Stomach smooth muscle (tissue), 2 donors: ENCODE measurements around the gene ST6GAL1.
"Not testable (repeated sequence)": the region's sequence is repeated elsewhere in the genome, so short reads cannot be mapped to it uniquely, and the experiment has no call there.

ENCODE experiments used
- H3K27ac ChIP-seq: one replicate; pipeline ENCODE4 v1.7.0; 2013; ENCODE audit warnings: mild to moderate bottlenecking, low read length, inconsistent platforms
- H3K27me3 ChIP-seq, 2 donors: one replicate each; pipeline ENCODE4 v1.7.0; 2013; ENCODE audit warnings: low read length in 2 of 2; ENCODE audit not compliant: insufficient read depth in 2 of 2, control insufficient read depth in 1 of 2
- H3K36me3 ChIP-seq, 2 donors: one replicate each; pipeline ENCODE4 v1.7.0; 2013; ENCODE audit warnings: low read length in 2 of 2; ENCODE audit not compliant: control insufficient read depth in 2 of 2, insufficient read depth in 2 of 2
- H3K4me1 ChIP-seq: one replicate; pipeline ENCODE4 v1.7.0; 2013; ENCODE audit warnings: low read length; ENCODE audit not compliant: control insufficient read depth, insufficient read depth
- H3K4me3 ChIP-seq, 2 donors: one replicate each; pipeline ENCODE4 v1.7.0; 2013; ENCODE audit warnings: low read length in 2 of 2
- H3K9ac ChIP-seq, 2 donors: one replicate each; pipeline ENCODE4 v1.7.0; 2013; ENCODE audit warnings: low read length in 2 of 2, mild to moderate bottlenecking in 1 of 2
- H3K9me3 ChIP-seq, 2 donors: one replicate each; pipeline ENCODE4 v1.7.0; 2013; ENCODE audit warnings: low read length in 2 of 2; ENCODE audit not compliant: control insufficient read depth in 2 of 2
- donor health status: healthy.
- donor health status: Pancreatic carcinoma.

The ST6GAL1 gene

DNA sequence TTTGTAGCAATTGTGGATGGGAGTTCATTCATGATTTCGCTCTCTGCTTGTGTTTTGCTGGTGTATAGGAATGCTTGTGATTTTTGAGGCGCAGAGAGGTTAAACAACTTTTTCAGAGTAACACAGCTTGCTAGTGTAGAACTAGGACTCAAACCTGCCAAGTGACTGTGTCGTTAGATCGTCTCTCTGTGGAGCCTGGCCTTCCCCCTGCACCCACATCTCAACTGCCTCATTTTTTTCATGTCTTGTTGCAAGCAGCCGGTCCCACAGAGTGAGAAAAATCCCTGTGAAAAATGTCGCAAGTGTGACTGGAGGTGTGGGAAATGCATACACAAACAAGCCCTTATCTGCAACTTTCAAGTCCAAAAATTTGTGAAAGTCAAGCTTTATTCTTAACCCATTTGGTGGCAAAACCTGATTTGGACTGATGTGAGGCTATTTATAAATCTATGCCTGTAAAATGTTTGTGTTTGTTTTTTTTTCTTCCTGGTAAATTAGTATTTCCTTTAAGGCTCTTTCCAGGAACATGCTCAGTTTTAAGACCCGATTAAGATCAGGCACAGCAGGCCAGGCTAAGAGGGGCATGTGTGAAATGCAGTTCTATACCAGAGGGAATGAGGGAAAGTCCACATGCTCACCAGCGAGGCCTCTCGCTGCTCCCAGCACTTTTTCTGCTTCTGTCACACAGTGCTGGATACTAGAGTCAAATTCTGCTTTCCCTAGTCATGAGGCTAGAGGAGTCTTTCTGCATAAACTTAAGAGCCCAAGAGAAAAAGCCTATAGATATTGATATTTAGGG, 25.8 kb downstream of the ST6GAL1 start:
- Histone ChIP-seq H3K27me3 (no peaks in the 10 kb centered on the region), H3K4me3 (no peak overlapping the region), H3K27ac (no peak overlapping the region), H3K36me3 (no peaks in the 10 kb centered on the region), H3K4me1 (no peaks in the 10 kb centered on the region), H3K9ac (no peak overlapping the region), H3K9me3 (no peaks in the 10 kb centered on the region)

DNA sequence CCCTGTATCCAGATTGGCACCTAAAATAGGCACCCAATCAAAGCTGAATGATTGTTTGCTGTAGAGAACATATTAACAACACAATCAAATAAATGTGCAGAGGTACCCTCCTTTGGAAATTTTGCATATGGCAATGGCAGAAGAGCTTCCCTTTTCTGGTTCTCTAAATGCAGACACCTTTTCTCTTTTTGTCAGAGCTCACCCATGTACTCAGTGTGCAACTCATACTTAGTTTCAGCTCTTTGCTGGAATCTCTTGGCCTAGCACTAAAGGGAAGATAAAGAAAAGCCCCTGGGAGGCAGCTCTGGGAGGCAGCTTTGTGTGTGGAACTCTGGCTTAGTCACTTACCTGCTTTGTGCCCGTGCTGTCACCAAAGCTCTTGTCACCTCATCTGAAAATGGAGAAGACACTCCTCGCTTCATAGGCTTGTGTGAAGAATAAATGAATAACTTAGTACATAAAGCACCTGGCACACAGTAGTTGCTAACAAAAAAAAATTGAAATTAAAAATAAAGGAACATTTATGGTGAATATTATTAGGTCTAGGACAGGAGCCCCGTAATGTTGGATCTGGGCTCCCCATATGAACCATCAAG, 28.8 kb downstream of the ST6GAL1 start:
- H3K27me3 ChIP-seq: no peaks in the 10 kb centered on the region
- no peak overlapping the region for H3K27ac ChIP-seq
- no peak overlapping the region for H3K4me3 ChIP-seq
- no peaks in the 10 kb centered on the region for H3K4me1 ChIP-seq
- no peaks in the 10 kb centered on the region for H3K9me3 ChIP-seq
- no peaks in the 10 kb centered on the region for H3K36me3 ChIP-seq
- H3K9ac ChIP-seq: no peak overlapping the region

DNA sequence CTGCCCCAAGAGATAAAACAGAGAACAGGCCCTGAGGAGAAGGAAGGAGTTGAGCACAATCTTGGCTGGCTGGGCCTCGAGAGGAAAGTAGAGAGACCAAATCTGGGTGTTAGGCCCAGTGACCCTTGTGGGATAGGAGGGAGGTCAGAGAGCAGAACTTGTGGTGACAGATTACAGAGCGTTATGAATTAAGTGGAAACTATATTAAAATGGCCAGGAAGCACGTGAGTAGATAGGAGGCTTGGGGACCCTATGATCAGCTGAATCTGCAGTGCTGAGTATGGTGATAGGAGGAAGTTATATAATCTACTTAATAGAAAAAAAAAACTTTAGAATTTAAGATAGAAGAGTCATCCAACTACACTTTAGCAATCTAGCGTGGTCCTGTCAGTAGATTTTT, 30.0 kb downstream of the ST6GAL1 start:
- Histone ChIP-seq H3K4me3 (no peak overlapping the region), H3K9ac (no peak overlapping the region), H3K36me3 (no peaks in the 10 kb centered on the region), H3K27ac (no peak overlapping the region), H3K9me3 (no peaks in the 10 kb centered on the region), H3K4me1 (no peaks in the 10 kb centered on the region), H3K27me3 (no peaks in the 10 kb centered on the region)

GRCh38 chr3:186962445-186962844, 32.1 kb downstream of the ST6GAL1 start:
- H3K27ac ChIP-seq: no peak overlapping the region
- peaks cover under 1% of the 10 kb centered on the region for H3K4me1 ChIP-seq
- H3K9ac ChIP-seq: no peak overlapping the region
- H3K27me3 ChIP-seq: no peaks in the 10 kb centered on the region
- no peak overlapping the region for H3K4me3 ChIP-seq
- no peaks in the 10 kb centered on the region for H3K36me3 ChIP-seq
- H3K9me3 ChIP-seq: no peaks in the 10 kb centered on the region

GRCh38 chr3:186963636-186964035, 33.3 kb downstream of the ST6GAL1 start:
- Histone ChIP-seq H3K9ac (no peak overlapping the region), H3K27ac (no peak overlapping the region), H3K36me3 (no peaks in the 10 kb centered on the region), H3K4me1 (peaks cover 2% of the 10 kb centered on the region), H3K27me3 (no peaks in the 10 kb centered on the region), H3K9me3 (no peaks in the 10 kb centered on the region), H3K4me3 (no peak overlapping the region)

- no peak overlapping the region for H3K4me3 ChIP-seq
- H3K27ac ChIP-seq: no peak overlapping the region
- peaks cover 2% of the 10 kb centered on the region for H3K4me1 ChIP-seq
- H3K27me3 ChIP-seq: no peaks in the 10 kb centered on the region
- H3K9ac ChIP-seq: no peak overlapping the region
- H3K9me3 ChIP-seq: no peaks in the 10 kb centered on the region
- no peaks in the 10 kb centered on the region for H3K36me3 ChIP-seq
Measured at GRCh38 chr3:186964071-186964470, 33.7 kb downstream of the ST6GAL1 start.

DNA sequence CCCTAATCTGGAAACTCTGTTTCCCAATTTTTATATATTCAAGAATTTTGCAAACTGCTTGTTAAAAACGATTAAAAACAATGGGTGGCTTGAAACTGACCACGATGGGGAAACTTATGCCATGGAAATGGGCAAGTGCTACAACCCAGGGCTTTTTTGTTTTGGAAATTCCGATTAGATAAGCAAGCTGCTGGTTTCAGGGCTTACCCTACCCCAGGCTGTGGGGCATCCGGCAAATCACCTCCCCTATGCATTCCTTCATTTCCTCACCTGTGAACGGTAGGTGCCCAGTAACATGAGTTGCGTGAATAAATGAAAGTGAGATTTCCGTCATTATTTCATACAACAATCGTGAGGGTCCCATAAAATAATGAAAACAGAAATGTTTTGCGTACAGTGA, 34.3 kb downstream of the ST6GAL1 start:
- Histone ChIP-seq H3K9me3 (no peaks in the 10 kb centered on the region), H3K27me3 (no peaks in the 10 kb centered on the region), H3K4me1 (peaks cover 2% of the 10 kb centered on the region), H3K36me3 (no peaks in the 10 kb centered on the region), H3K4me3 (no peak overlapping the region), H3K9ac (no peak overlapping the region), H3K27ac (no peak overlapping the region)

GRCh38 chr3:186965141-186965879, 35.0 kb downstream of the ST6GAL1 start:
- H3K9me3 ChIP-seq: no peaks in the 10 kb centered on the region
- H3K27ac ChIP-seq: no peak overlapping the region
- H3K9ac ChIP-seq: no peak overlapping the region
- no peaks in the 10 kb centered on the region for H3K36me3 ChIP-seq
- peaks cover 2% of the 10 kb centered on the region for H3K4me1 ChIP-seq
- no peak overlapping the region for H3K4me3 ChIP-seq
- no peaks in the 10 kb centered on the region for H3K27me3 ChIP-seq

DNA sequence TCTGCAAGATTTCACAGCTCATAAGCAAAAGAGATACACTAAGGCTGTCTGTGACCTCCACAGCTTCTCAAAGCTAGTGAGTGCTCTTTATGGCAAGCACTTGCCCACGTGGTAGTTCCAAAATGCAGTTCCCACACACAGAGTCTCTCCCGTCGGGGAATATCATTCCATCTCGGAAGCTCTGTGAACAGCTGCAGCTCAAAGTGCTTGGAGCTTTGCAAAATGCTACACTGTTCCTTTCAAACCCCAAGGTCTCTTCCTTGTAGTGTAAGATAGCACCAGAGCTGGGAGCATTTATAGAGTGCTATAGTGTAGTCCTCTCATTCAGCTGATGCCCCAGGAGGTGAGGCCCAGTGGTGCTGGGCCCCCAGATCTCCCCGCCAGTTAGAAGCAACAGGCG, 36.1 kb downstream of the ST6GAL1 start:
- no peaks in the 10 kb centered on the region for H3K9me3 ChIP-seq
- no peak overlapping the region for H3K9ac ChIP-seq
- H3K27ac ChIP-seq: no peak overlapping the region
- no peaks in the 10 kb centered on the region for H3K27me3 ChIP-seq
- H3K4me1 ChIP-seq: peaks cover 2% of the 10 kb centered on the region
- no peak overlapping the region for H3K4me3 ChIP-seq
- H3K36me3 ChIP-seq: no peaks in the 10 kb centered on the region

DNA sequence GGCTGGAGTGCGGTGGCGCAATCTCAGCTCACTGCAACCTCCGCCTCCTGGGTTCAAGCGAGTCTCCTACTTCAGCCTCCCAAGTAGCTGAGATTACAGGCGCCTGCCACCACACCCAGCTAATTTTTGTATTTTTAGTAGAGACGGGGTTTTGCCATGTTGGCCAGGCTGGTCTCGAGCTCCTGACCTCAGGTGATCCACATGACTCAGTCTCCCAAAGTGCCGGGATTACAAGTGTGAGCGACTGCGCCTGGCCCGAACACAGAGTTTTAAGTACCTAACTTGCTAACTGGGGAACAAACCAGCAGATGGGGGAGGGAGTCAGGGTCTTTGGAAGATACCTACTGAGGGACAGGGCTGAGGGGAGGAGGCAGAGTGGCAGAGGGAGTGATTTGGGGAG, 36.9 kb downstream of the ST6GAL1 start:
- not testable (repeated sequence) for H3K4me3 ChIP-seq, H3K9ac ChIP-seq, H3K4me1 ChIP-seq, H3K27ac ChIP-seq, H3K36me3 ChIP-seq, H3K27me3 ChIP-seq, H3K9me3 ChIP-seq

DNA sequence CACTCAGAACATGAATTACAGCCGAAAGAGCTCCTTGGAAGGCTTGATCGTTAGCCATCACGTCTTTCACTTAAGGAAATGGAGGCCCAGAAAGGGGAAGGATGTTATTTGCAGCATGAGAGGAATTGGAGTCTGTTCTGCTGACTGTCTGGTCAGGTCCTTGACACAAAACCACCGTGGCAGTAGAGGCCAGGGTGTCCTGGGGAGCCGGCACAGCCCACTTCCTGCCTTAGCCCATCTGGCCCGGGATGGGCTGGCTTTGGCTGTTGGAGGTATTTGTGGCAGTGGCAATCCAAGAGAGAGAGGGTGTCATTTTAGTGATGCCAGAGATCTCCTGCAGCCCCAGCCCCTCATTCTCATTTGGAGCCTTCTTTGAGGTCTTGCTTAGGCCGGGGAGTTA, 37.4 kb downstream of the ST6GAL1 start:
- Histone ChIP-seq H3K9me3 (no peaks in the 10 kb centered on the region), H3K4me3 (no peak overlapping the region), H3K9ac (no peak overlapping the region), H3K27me3 (no peaks in the 10 kb centered on the region), H3K4me1 (peaks cover 4% of the 10 kb centered on the region), H3K36me3 (no peaks in the 10 kb centered on the region), H3K27ac (no peak overlapping the region)
